Anterior cingulate cortex (tissue), 58 donors: ENCODE measurements around the gene ACOT7.
"Not testable (repeated sequence)": the region's sequence is repeated elsewhere in the genome, so short reads cannot be mapped to it uniquely, and the experiment has no call there.

ENCODE experiments used
- DNase-seq, 58 donors: peaks; one replicate each; lab custom pipeline; 2025; lab: John Stamatoyannopoulos, UW

Gene ACOT7

GRCh38 chr1:6393400-6394187 is at the start of gene ACOT7:
Gene ACOT7 (minus strand): TSS chr1:6393767. CDS start chr1:6393399, 368 bp downstream.
- peak; percentile 33 to 96 (median 88) for DNase-seq

GRCh38 chr1:6441586-6441985 is 48.0 kb upstream of the ACOT7 start:
- no peak for DNase-seq

GRCh38 chr1:6440198-6441126 is 46.9 kb upstream of the ACOT7 start:
- no peak for DNase-seq

- DNase-seq = peak in 45 of 58 donors; percentile 7 to 61 (median 22)
Observed at GRCh38 chr1:6438047-6438525, 44.5 kb upstream of the ACOT7 start.

- peak in 54 of 58 donors; percentile 10 to 83 (median 57) for DNase-seq
Observed at GRCh38 chr1:6437012-6437700, 43.6 kb upstream of the ACOT7 start.

- not testable (repeated sequence) for DNase-seq
Observed at GRCh38 chr1:6436277-6436676, 42.7 kb upstream of the ACOT7 start.

GRCh38 chr1:6435547-6435946 is 42.0 kb upstream of the ACOT7 start:
- no peak for DNase-seq

GRCh38 chr1:6435129-6435528 is 41.6 kb upstream of the ACOT7 start:
- DNase-seq = no peak

GRCh38 chr1:6434186-6434585 is 40.6 kb upstream of the ACOT7 start:
- DNase-seq = no peak

- not testable (repeated sequence) for DNase-seq
Observed at GRCh38 chr1:6431645-6432579, 38.3 kb upstream of the ACOT7 start.

- DNase-seq = peak in 16 of 58 donors; percentile 9 to 62 (median 24)
Observed at GRCh38 chr1:6429660-6430411, 36.3 kb upstream of the ACOT7 start.

GRCh38 chr1:6428453-6428852 is 34.9 kb upstream of the ACOT7 start:
- DNase-seq = not testable (repeated sequence)

- DNase-seq = no peak
Observed at GRCh38 chr1:6427441-6428390, 34.1 kb upstream of the ACOT7 start.

GRCh38 chr1:6426972-6427350 is 33.4 kb upstream of the ACOT7 start:
- no peak for DNase-seq

- DNase-seq = no peak
Observed at GRCh38 chr1:6426277-6426971, 32.9 kb upstream of the ACOT7 start.

GRCh38 chr1:6425658-6426057 is 32.1 kb upstream of the ACOT7 start:
- no peak for DNase-seq
